Medulla oblongata (tissue), 1 donor: ENCODE results near the gene PTS.

ENCODE experiments used
- DNase-seq: peaks from one replicate; pipeline ENCODE4 v3.0.0-alpha.2; 2015; ENCODE audit errors: extremely low spot score

PTS gene

DNA sequence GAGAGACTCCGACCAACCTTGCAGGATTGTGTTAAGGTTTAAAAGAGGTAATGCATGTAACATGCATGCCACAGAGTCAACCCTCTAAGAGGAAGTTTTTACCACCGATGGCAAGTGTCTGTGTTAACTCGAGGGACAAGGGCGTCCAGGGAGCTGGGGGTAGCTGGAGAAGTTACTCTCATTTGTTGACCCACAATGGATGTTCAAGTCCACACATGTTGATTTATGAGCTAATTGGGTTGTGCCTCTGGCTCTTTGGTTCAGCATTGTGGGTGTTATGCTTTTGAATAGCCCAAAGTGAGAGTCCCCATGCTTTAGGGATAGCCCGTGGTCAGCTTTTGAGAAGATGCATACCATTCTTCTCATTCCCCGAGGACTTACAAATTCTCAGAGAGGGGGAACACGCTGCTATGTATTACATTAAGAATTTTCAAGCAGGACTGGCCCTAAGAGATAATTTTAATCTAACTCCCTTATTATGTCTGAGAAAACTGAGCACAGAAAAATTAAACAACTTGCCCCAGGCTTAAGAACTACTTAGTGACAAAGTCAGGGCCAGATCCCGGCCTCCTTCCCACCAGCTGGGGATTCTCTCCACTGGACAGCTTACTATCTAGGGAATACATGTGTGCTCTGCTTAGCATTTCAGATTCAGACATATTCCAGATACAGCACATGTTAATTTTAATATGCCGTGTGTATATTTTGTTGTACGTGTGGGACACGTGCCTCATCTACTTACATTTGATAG is 39.6 kb downstream of the PTS start:
- no peak for DNase-seq

- no peak for DNase-seq
Measured at GRCh38 chr11:112266410-112266778, 40.2 kb downstream of the PTS start.

DNA sequence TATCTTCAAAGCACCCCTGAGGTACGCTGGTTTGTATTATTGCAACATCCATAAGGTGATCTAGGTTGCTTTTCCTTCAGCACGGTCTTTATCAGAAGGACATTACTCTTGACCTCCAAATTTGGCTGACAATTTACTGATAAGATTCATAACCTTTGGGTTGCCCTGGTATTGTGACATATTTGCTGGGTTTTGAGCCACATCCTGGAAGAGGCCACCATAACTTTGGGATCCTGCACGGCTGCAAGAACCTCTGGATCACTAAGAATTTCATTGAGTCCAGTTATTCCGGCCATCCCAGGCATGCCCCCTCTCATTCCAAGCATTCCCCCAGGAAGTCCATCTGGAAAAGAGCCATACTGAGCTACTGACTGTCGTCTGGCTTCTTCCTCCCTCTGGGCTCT is 41.0 kb downstream of the PTS start:
- no peak for DNase-seq

DNA sequence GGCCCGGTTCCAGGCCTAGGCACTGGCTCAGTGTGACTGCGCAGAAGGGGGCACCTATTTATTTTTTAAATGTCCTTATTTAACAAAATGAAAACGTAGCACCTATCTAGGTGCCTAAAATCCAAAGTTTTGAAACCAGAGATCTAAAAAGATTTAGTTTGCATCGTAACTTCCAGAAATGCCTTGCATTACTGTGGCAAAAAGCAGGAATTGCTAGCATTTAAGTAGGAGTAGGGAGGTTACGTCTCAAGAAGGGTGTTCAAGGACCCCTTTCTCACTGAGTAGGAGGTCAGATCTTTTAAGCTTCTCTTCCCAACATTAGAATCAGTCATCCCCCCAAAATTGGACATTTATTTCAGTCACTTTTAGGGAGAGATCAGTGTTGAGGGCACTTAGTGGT is 42.2 kb downstream of the PTS start:
- no peak for DNase-seq

DNA sequence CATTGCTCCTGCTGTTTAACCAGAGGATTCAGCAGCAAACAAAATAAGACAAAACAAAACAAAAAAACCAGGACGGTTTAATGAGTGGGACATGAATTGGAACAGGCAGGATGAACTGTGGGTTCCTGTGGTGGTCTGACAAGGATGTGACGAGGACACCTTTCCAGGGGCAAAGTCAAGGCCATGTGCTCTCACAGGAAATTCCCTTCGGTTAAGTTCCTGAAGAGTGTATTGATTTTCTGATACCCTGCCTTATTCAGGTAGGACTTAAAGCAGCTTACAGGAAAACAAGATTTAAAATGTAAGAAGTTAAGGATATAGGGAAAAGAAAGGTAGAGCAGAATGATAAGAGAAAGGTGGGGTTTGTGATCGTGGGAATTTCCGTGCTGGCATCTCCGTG is 42.9 kb downstream of the PTS start:
- no peak for DNase-seq

- no peak for DNase-seq
Measured at GRCh38 chr11:112270551-112271180, 44.4 kb downstream of the PTS start.

DNA sequence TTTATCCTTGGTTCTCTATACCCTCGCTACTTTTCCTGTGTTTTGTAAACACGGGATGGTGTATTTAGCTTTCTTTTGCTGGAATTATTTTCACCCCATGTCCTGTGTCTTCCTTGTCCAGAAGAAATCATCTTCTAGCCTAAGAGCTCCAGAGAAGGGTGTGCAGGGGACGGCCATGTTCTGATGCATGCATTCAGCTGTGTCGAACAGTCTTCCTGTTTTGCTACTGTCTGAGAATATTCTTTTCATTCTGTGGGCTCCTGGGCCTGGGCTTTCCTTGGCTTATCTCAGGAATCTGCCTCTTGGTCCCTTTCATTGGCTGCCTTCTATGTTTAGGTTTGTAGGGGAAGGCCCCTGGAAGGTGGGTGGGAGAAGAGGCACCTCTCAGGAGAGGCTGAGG is 45.0 kb downstream of the PTS start:
- no peak for DNase-seq

DNA sequence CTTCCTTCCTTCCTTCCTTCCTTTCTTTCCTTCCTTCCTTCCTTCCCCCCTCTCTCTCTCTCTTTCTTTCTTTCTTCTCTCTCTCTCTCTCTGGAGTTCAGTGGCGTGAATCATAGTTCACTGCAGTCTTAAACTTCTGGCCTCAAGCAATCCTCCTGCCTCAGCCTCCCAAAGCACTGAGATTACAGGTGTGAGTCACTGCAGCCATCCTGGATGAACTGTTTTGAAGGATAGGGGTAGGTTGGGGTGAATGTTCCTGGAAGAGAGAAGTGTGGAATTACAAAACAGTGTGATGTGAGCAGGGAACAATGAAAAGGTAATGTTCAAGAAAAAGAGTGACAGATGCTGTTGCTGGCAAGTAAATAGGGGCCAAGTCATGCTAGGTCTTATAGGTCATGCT is 46.8 kb downstream of the PTS start:
- DNase-seq, result no peak

GRCh38 chr11:112274007-112274783 is 48.0 kb downstream of the PTS start:
- no peak for DNase-seq

DNA sequence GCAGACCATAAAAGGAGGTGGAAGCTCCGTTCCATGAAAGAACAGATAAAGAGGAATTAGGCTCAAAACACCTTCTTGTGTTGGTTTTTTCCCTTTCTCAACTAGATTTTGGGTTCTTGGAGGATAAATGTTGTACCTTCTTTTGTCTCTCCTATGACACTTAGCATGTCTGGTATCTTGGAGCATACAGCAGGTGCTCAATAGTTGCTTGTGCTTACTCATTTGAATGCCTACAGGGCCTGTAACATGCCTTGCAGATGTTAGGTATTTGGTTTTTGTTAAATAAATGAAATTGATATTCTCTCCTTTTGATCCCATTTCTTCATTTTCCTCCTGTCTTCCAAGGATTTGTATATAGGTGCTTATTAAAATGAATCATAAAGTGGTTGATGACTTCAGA is 50.8 kb downstream of the PTS start:
- DNase-seq, result no peak

DNA sequence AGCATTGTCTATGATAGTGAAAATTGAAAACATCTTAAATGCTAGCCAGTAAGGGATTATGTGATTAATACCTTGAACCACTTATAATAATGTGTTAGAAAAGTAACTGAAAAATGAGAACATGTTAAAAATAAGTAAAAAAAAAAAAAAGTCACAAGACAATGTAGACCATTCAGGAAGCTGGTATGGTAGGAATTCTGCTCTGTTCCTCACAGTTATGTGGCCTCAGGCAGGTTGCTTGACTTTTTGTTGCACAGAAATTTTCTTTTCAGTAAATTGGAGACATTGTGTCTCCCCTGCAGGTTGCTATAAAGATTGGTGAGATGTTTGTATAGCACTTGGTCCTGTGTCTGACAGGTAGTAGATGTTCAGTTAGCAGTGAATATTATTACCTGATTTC is 51.7 kb downstream of the PTS start:
- no peak for DNase-seq

- no peak for DNase-seq
Measured at GRCh38 chr11:112278803-112279202, 52.6 kb downstream of the PTS start.

GRCh38 chr11:112279901-112280267 is 53.7 kb downstream of the PTS start:
- DNase-seq, result peak; percentile 75

DNA sequence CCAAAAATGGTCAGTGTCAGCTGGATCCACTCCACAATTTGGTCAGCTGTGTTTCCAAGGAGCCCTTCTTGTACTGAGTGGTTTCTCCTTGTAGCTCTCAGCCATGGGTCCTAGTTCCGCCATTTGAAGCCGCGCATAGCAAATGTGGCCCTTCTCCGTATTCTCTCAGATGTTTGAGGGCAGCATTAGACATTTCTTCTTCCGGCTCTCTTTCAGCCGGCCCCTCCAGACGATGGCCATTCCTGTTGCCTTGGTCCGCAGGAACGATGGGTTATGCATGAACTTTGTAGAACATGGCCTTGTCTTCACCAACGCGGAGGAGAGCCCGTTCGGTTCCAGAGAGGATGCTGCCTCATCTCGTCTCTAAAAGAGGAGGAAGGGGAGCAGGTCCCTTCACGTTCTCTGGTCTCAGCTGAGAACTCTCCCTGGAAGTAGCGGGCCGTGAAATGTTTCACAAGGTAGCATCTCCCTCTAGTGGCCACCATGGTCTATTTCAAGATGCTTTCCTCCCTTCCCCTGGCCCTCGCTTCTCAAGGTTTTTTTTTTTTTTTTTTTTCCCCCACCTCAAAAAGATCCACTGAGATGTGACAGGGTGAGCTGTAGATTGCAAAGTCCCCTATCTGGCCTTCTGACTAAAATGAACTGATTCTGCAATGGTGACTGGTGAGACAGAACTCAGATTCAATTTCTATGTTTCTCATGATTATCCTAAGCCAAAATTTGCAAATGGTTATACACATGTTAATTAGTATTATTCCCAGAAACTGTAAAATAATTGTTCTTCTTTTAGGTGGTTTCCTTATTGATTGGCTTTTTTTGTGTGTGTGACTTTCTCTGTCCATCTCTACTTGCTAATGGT is 54.3 kb downstream of the PTS start:
- peak; percentile 92 for DNase-seq

- no peak for DNase-seq
Measured at GRCh38 chr11:112281726-112282125, 55.5 kb downstream of the PTS start.
